ENCODE measurements around the gene RNH1. TPM values are rescaled to one million over a fixed set of nuclear protein-coding genes. Genes with fewer than 3 reads are reported as not detected.

RNH1 gene
- 210 and 302 TPM in 2 replicates for total RNA-seq

- DNase-seq (ENCODE audit: low read depth in 2 of 2): peak; percentile 81 to 96
Observed at GRCh38 chr11:506995-507726, at the start of gene RNH1. Gene RNH1, minus strand, starts transcription at chr11:507242. Its CDS starts 5,080 bp downstream, at chr11:502162.

GRCh38 chr11:555780-556661, 49.0 kb upstream of the RNH1 start:
- no peak for DNase-seq (ENCODE audit: low read depth in 2 of 2)

DNA sequence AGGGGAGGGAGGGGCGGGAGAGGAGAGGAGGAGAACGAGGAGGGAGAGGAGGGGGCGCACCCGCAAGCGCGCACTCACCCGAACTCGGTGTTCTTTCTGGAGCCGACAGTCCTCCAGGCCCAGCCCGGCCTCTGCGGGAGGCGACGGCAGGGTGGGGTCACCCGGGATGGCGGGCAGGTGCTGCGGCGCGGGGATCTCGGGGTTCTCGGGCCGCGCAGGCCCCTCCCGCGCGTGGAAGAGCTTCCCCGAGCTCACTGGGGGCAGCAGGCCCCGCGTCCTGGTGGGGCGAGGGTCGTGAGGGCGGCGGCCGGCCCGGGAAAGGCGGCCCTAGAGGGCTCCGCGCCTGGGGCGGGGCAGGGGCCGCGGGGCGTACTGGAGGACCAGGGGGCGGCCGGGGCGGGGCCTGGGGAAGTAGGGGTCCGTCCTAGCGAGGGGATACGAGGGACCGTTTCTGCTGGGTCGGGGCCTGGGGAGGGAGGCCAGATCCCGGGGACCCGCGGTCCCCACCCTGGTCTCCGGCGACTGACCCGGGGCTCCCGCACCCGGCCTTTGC, 48.3 kb upstream of the RNH1 start:
- DNase-seq (ENCODE audit: low read depth in 2 of 2): no peak

DNA sequence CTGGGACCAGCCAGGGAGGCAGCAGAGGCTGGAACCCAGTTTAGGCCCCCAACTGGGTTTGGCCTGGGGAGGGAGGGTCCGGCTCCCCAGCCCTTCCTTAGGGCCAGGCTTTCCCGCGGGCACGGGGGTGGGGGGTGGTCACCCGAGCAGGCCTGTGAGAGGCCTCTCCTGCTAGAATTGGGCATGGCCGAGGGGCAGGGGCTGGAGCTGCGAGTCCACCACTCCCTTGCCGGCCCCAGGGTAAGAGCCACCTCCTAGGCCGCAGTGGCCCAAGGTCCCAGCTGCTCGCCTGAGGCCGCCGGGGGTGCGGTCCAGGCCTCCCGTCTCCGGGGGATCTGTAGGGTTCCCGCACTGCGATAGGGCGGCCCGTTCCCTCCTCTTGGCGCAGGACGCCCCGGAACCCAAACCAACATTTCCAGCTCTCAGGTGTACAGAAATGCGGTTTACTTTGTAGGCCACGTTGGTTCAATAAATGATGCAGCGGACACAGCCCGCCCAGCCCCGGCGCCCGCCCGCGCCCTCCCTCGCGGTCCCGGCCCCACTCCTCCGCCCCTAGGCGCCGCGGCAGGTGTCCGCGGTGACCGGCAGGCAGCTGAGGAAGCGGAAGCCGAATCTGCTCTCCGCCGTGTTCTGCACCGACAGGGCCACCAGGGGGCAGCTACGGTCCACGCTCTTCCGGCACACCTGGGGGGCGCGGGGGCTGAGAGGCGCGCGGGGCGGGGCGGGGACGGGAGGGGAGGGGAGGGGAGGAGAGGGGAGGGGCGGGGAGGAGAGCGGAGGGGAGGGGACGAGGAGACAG, 47.6 kb upstream of the RNH1 start:
- peak in 1 of 2 donors; percentile 53 for DNase-seq (ENCODE audit: low read depth in 2 of 2)

- no peak for DNase-seq (ENCODE audit: low read depth in 2 of 2)
Observed at GRCh38 chr11:553988-554340, 46.9 kb upstream of the RNH1 start.

- no peak for DNase-seq (ENCODE audit: low read depth in 2 of 2)
Observed at GRCh38 chr11:553083-553987, 46.3 kb upstream of the RNH1 start.

DNA sequence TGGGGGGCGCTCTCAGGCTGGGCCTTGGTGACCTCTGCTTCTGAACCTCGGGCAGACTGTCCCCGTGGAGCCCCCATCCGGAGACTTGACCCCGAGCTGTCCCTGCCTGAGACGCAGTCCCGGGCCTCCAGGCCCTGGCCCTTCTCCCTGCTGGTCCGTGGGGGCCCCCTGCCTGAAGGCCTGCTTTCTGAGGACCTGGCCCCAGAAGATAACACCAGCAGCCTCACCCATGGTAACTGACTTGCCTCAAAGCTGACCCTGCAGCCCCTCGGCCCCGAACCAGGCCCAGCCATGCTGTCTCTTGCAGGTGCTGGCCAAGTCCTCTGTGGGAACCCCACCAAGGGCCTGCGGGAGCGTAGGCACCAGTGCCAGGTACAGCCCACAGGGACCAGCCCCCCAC, 44.6 kb upstream of the RNH1 start:
- no peak for DNase-seq (ENCODE audit: low read depth in 2 of 2)

DNA sequence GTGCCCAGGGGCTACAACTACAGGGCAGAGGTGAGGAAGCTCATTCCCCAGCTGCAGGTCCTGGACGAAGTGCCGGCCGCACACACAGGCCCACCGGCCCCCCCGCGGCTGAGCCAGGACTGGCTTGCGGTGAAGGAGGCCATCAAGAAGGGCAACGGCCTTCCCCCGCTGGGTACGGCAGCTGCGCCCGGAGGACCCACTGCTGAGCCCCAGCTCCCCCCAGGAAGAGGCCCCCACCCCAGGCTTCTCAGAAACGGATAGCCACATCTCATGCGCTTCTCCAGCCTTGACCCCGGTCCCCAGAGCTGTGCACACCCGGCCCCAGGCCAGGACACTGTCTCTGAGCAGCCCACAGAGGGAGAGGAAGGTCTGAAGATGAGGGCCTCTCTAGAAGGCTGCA, 44.1 kb upstream of the RNH1 start:
- DNase-seq (ENCODE audit: low read depth in 2 of 2): no peak

- DNase-seq (ENCODE audit: low read depth in 2 of 2): no peak
Observed at GRCh38 chr11:550746-551085, 43.7 kb upstream of the RNH1 start.

- no peak for DNase-seq (ENCODE audit: low read depth in 2 of 2)
Observed at GRCh38 chr11:550021-550745, 43.1 kb upstream of the RNH1 start.

GRCh38 chr11:548700-549603, 41.9 kb upstream of the RNH1 start:
- no peak for DNase-seq (ENCODE audit: low read depth in 2 of 2)

GRCh38 chr11:545171-545570, 38.1 kb upstream of the RNH1 start:
- no peak for DNase-seq (ENCODE audit: low read depth in 2 of 2)

GRCh38 chr11:544817-545166, 37.8 kb upstream of the RNH1 start:
- no peak for DNase-seq (ENCODE audit: low read depth in 2 of 2)

DNA sequence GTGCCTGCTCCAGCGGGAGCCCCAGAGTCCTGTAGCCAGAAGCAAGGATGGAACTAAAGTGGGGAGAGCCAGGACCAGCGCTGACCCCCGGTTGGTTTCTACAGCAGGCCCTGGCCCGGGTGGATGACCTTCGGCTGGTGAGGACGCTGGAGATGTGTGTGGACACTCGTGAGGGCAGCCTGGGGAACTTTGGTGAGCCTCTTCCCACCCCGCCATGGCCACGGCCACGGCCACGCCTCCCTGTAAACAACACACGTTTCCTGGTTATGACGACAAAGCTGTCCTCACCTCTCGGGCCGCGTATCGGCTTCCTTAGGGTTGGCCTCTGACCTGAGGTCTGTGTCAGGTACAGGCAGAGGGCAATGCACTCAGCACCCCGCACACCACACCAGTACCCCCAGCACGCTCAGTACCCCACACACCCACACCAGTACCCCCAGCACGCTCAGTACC, 34.4 kb upstream of the RNH1 start:
- no peak for DNase-seq (ENCODE audit: low read depth in 2 of 2)

- DNase-seq (ENCODE audit: low read depth in 2 of 2): no peak
Observed at GRCh38 chr11:540583-541432, 33.8 kb upstream of the RNH1 start.

DNA sequence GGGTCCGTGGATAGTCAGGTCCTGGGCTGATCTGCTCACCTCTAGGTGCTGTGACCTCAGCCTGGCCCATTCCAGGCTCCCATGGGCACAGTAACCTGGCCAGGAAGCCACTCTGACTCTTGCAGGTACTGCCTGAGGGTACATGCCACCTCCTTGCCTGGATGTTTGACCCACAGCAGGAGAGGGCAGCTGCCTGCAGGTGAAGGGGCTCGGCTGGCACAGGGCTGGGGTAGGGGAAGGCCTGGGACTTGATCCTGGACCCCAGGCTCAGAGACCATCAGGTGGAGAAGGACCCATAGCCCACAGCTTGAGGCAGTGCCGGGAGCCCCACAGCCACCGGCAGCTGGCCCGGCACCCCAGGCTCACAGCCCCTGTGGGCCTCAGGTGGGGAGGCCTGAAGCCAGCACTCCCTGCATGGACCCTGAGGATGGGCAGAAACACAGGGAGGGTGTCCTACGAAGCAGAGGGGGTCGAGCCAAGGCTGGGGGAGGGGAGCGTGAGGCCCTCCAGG, 33.0 kb upstream of the RNH1 start:
- DNase-seq (ENCODE audit: low read depth in 2 of 2): no peak

- no peak for DNase-seq (ENCODE audit: low read depth in 2 of 2)
Observed at GRCh38 chr11:538431-539051, 31.5 kb upstream of the RNH1 start.
